HG02678 (cell line): Measurements from ENCODE around the gene DBET.
"Not testable (repeated sequence)": the region's sequence is repeated elsewhere in the genome, so short reads cannot be mapped to it uniquely, and the experiment has no call there.

Experiments used
- ATAC-seq: cut with Tn5 transposase; IDR thresholded peaks from one replicate; pipeline ENCODE4 v1.9.1; 2021; ENCODE audit warnings: mild to moderate bottlenecking, moderate library complexity; ENCODE audit not compliant: unreplicated experiment

DBET gene

GRCh38 chr4:190064342-190064741, at the start of gene DBET:
Gene DBET (plus strand): TSS chr4:190064502.
- ATAC-seq: not testable (repeated sequence)

- ATAC-seq: no peak
Observed at GRCh38 chr4:190014771-190015537, 49.3 kb upstream of the DBET start.

GRCh38 chr4:190015538-190016368, 48.5 kb upstream of the DBET start:
- ATAC-seq: no peak

DNA sequence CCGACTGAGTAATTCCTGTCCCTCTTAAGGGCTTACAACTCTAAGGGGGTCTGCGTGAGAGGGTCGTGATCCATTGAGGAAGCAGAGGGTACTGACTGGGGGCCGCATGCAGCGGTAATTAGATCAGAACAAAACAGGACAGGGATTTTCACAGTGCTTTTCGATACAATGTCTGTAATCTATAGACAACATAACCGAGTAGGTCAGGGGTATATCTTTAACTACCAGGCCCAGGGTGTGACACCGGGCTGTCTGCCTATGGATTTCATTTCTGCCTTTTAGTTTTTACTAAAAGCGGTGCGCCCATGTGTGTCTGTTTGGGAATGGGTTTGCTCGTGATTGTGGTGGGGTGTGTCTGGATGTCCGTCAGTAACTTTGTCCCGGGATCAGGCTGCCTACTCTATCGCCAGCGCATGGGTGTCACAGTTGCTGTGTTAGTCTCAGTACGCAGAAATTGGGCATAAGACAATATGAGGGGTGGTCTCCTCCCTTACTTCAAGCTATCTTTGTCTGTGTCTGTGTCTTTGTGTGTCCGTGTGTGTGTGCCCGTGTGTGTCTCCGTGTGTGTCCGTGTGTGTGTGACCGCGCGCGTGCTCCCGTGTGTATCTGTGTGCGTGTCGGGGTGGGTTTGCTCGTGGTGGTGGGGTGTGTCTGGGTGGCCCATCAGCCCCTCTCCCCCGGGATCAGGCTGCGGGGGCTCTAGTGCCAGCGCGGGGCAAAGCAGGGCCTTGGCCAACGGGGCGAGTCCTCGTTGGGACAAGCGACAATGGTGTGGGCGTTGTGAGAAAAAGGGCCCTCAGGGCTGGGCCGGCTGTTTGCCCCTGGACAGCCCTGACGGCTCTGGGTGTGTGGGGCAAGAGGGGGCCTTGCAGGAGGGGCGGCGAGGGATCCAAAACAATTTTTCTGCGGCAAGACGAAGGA, 47.7 kb upstream of the DBET start:
- no peak for ATAC-seq

DNA sequence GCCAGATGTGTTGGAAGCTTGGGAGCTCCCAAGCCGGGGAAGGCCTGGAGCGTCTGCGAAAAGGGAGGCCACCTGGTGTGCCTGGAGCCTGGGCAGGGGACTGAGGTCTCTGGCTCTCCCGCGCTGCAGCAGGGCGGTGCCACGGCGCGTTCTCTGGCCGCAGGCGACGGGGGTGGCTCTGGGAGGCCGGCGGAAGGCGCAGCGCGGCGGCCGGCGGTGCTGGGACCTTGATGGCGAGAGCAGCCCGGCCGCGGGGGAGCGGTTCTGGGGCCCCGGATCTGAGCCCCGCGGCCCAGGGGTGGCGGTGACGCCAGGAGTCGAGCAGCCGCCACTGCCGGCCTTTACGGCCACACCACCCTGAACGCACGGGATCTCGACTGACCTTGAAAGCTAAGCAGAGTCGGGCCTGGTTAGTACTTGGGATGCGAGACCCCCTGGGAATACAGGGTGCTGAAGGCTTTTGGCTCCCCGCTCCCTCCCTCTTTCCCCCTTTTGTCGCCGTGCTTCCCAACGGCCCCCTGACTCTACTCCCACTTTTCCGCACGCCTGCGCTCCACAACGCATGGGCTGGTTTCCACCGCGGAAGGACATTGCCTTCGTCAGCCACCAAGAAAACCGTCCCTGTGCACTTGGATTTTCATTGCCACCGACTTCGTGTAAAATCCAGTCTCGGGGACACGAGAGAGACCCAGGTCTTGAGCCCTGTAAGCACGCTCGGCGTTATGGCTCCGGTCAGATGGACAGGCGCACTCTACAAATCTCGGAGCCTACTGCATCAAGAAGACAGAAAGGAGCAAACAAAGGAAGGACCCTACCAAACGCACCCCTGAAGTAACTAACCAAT, 46.7 kb upstream of the DBET start:
- no peak for ATAC-seq

GRCh38 chr4:190018201-190018920, 45.9 kb upstream of the DBET start:
- no peak for ATAC-seq

DNA sequence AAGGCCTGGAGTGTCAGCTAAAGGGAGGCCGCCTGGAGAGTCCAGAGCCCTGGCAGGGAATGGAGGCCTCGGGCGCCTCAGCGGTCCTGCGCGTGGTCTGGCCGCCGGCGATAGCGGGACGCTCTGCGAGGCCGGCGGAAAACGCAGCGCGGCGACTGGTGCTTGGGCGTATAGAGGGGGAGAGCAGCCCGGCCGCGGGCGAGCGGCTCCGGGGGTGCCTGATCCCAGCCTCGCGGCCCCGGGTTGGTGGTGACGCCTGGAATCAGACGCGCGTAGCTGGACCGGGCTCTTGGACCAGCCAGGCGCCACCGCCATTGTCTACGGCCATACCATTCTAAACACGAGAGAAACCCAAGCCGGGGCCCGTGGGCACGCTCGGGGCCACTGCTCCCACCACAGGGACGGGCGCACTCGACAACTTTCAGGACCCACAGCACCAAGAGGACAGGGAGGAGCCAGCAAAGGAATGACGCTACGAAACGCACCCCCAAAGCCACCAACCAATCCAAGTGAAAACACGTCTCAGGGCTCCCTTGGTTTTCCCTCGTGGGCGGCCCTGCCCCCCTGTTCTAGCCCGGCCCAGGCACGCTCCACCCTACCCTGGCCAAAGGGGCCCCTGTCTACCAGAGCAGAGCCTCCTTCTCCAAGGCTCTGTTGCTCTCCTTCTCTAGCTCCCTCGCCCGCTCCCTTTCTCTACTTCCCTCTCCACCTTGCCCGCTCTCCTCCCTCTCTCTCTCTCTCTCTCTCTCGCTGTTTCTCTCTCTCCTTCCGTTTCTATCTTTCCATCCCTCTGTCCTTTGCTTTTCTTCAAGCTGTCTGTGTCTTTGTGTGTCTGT, 45.1 kb upstream of the DBET start:
- ATAC-seq: no peak

DNA sequence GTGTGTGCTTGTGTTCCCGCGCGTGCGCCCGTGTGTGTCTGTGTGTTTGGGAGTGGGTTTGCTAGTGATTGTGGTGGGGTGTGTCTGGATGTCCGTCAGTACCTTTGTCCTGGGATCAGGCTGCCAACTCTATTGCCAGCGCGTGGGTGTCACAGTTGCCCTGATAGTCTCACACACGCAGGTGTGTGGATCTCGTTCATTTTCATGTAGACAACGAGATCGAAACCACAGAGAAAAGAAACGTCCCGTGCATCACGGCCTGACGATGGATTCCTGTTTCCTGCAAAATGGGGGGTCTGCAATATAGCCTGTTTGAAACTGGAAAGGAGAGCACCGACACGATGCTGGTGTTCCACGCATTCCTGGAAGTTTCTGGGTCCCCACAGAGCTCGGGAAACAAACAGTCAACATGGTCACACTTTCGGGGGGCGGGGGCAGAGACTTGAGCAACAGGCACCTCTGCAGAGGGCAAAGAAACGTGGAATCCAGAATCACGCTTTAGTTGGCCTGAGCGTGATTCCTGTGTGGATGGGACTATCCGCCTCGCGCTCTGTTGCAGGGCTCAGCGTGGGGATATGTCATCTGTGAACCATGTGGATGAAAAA, 44.3 kb upstream of the DBET start:
- ATAC-seq: not testable (repeated sequence)

GRCh38 chr4:190020790-190021717, 43.2 kb upstream of the DBET start:
- no peak for ATAC-seq

- not testable (repeated sequence) for ATAC-seq
Observed at GRCh38 chr4:190021973-190022372, 42.3 kb upstream of the DBET start.

DNA sequence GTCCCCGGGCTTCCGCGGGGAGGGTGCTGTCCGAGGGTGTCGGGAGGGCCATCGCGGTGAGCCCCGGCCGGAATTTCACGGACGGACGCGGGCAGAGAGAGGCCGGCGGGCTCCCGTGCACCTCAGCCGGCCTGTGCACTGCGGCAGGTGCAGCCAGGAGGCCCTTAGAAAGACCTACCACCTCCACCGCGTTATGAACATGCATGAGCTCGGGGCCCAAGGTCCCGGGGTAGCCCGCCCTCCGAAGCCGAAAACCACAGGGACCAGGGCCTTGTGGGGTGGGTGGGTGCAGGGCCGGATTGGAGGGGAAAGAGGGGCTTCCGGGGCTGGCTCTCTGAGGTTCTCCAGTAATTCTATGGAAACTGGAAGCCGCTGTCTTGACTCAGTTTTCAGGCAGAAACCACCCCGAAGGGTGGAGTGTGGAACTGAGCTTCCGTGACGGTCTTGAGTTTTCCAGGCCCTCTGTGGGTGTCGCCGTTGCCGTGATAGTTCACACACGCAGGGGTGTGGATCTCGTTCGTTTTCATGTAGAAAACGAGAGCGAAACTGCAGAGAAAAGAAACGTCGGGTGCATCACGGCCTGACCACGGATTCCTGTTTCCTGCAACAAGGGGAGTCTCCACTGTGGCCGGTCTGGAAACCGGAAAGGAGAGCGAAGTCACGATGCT, 41.6 kb upstream of the DBET start:
- not testable (repeated sequence) for ATAC-seq

GRCh38 chr4:190027156-190027555, 37.1 kb upstream of the DBET start, which contains the start of gene FRG2:
Gene FRG2 (minus strand): TSS chr4:190027256. CDS start chr4:190027204, 52 bp downstream.
- not testable (repeated sequence) for ATAC-seq

GRCh38 chr4:190031264-190031663, 33.0 kb upstream of the DBET start:
- ATAC-seq: not testable (repeated sequence)

- ATAC-seq: peak; percentile 82
Observed at GRCh38 chr4:190037704-190038388, 26.5 kb upstream of the DBET start.

- not testable (repeated sequence) for ATAC-seq
Observed at GRCh38 chr4:190040873-190041272, 23.4 kb upstream of the DBET start.

GRCh38 chr4:190047627-190048026, 16.7 kb upstream of the DBET start:
- ATAC-seq: not testable (repeated sequence)
